CD4-positive, alpha-beta T cell treated with Interferon alpha-2 for 1 hour (primary cell): ENCODE measurements around the gene CNNM4.

ENCODE experiments used
- DNase-seq, 2 donors: peaks; one replicate each; pipeline ENCODE4 v3.0.0-alpha.2; 2020 to 2022

The CNNM4 gene

GRCh38 chr2:96861074-96861473 is 100.4 kb downstream of the CNNM4 start:
- DNase-seq: no peak
